ENCODE results near the gene GFY.
"Not testable (repeated sequence)": the region's sequence is repeated elsewhere in the genome, so short reads cannot be mapped to it uniquely, and the experiment has no call there.

GFY gene

DNA sequence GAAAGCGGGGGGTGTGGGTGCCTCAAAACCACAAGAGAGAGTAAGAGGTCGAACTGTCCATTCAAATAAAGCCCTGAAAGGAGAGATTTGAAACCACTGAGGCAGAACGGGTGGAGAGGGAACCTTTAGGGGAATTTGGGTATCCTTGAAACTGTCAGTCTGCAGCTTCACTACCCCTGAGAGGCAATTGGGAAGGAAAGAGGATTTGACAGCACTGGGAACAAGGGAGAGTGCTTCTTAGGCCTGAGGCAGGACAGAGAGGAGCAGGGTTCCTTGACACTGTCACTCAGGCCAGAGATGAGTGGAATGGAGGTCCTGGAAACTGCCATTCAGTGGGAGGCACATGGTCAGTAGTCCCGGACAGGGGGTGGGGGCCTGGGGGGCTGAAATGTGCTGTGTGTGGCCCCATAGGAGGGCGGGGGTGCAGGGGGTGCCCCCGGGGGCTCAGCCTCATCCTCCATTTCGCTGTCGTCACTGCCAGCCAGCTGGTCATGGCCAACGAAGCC is 5.0 kb downstream of the GFY start:
- no peak for DNase-seq

DNA sequence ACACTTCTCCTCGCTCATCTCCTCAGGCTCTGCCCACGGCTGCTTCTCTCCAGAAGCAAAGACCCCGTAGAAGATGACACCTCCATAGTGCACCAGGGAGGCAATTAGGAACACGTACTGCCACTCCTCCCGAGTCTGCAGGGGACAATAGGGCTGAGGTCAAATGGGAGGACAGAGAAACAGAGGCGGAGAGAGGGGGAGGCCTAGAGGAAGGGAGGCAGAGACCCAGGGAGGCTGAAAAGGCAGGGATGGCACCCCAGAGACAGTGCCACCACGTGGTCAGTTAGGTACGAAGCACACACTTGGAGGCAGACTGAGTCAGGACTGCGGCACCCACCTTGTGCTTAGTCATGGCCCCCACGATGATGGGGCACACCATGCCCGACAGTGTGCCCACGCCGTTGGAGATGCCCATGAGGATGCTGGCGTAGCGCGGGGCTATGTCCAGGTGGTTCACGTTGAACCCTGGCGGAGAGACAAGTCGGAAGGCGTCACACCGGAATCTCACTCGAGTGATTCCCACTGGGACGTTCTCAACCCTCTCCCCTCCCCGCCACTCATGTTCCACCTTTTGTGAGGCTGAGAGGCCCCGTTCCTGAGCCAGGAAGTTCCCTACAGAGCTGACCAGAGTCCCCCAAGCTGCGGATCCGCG is 5.6 kb downstream of the GFY start:
- no peak for DNase-seq

- DNase-seq: no peak
Observed at GRCh38 chr19:49431330-49431749, 6.2 kb downstream of the GFY start.

GRCh38 chr19:49432141-49433073 is 7.2 kb downstream of the GFY start:
- DNase-seq: no peak

- no peak for DNase-seq
Observed at GRCh38 chr19:49433240-49433901, 8.2 kb downstream of the GFY start.

- no peak for DNase-seq
Observed at GRCh38 chr19:49434907-49435583, 9.9 kb downstream of the GFY start.

DNA sequence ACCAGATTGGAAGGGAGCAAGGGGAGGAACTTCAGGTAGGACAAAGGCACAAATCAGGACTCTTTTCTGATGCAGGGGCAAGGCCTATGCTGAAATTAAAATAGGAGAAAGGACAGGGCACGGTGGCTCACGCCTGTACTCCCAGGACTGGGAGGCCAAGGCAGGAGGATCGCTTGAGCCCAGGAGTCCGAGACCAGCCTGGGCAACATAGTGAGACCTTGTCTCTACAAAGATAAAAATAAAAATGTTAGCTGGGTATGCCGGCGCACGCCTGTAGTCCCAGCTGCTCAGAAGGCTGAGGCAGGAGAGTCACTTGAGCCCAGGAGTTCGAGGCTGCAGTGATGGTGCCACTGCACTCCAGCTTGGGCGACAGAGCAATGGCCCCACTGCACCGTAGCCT is 10.5 kb downstream of the GFY start:
- DNase-seq: no peak

- no peak for DNase-seq
Observed at GRCh38 chr19:49436381-49437017, 11.3 kb downstream of the GFY start.

GRCh38 chr19:49437231-49437630 is 12.0 kb downstream of the GFY start:
- no peak for DNase-seq

GRCh38 chr19:49438261-49438660 is 13.1 kb downstream of the GFY start:
- DNase-seq: no peak

DNA sequence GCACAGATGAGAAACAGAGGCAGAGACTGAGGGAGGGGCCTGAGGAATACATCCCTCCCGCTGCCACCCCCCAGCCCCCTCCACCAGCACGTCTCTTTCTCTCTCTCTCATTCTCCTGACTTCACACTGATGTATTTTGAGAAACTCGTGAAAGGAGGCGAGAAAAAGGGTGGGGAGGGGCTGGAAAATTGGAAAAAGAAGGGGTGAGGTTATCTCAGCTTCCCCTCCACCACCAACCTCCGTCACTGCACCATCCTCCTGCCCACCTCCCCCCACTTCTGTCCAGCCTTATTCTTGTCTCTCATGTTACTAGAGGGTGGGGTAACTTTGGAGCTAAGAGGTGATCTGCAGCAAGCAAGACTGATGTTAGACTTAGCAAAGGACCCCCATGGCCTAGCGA is 14.6 kb downstream of the GFY start:
- no peak for DNase-seq

GRCh38 chr19:49440439-49441209 is 15.4 kb downstream of the GFY start:
- no peak for DNase-seq

- no peak for DNase-seq
Observed at GRCh38 chr19:49441210-49441959, 16.2 kb downstream of the GFY start, which contains the start of gene SLC17A7. Gene SLC17A7 (minus strand): TSS chr19:49441527. CDS start chr19:49441379, 148 bp downstream.

- DNase-seq: no peak
Observed at GRCh38 chr19:49441960-49442350, 16.8 kb downstream of the GFY start.

- DNase-seq: no peak
Observed at GRCh38 chr19:49442354-49442753, 17.2 kb downstream of the GFY start.

DNA sequence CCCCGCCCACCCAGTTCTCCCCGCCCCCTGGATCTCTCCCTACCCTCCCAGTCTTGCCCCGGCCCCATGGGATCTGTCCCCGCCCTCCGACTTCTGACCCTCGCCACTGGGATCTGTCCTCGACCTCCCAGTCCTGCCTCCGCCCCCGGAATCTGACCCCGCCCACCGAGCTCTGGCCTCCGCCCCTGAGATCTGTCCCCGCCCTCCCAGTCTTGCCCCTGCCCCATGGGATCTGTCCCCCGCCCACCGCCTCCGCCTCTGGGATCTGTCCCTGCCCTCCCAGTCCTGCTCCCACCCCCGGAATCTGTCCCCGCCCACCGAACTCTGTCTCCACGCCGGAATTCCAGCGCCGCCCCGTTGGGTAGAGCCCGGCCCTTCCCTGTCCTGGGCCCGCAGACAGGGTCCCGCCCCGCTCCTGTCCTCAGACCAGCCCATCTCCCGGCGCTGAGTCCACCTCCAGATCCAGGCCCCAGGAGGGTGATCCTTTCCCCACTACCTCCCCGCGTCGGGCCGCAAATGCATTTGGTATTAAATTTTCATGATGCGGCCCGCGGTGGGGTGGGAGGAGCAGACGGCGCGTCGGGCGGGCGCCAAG is 17.7 kb downstream of the GFY start:
- DNase-seq: peak; percentile 9

DNA sequence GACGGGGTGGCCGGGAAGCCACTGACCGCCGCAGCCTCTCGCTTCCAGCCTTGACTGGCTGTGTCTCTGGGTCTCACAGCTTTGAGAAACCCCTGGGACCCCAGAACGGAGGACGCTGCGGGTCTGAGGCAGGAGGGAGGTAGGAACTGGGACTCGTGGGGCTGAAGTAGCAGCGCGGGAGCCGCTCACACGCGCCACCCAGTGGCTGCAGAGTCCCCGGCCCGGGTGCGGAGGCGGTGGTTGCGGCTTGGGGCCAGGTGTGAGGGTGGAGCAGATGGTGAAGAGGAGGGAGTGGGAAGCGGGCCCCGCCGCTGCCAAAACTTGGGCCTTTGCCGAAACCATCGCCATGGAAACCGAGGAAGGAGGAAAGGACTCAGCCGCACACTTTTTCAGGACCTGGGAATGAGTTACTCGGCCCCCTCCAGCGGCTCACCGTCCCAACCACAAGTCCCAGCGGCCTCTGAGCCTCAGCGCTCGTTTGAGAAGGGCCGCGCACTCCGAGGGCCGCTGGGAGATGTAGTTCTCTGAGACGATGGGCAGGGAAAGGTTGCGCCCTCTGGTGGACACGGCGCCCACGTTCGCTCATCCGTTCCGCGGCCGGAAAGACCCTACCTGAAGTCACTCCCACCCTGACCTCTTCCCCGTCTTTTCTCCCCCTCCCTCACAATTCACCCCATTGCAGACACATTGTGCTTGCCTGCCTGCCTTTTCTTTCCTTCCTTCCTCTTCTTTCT is 18.3 kb downstream of the GFY start:
- DNase-seq: peak; percentile 80

- DNase-seq: not testable (repeated sequence)
Observed at GRCh38 chr19:49444100-49444700, 19.0 kb downstream of the GFY start.

DNA sequence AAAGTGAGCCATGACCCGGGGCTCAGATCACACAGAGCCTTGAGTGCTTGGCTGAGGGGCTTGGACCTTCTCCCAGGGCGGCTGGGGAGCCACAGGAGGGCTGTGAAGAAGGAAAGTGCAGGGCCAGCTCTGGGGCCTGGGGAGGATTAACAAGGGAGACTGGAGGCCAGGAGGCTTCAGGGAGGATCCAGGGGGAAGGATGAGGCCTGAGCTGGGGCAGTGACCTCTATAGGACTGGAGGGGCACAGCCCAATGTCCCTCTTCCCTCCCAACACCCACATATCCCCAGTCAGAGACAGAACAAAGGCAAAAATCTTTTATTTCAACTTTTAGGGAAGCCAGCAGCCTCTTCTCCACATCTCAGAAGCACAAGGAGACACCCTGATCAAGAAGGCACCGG is 20.8 kb downstream of the GFY start:
- DNase-seq: no peak

Data from GF-D8 (cell line).